ENCODE data around the gene NFAT5.
"Not testable (repeated sequence)": the region's sequence is repeated elsewhere in the genome, so short reads cannot be mapped to it uniquely, and the experiment has no call there.

The NFAT5 gene

GRCh38 chr16:69724981-69725479 is 159.3 kb downstream of the NFAT5 start:
- H3K27ac ChIP-seq (ENCODE audit: poor library complexity, severe bottlenecking), result peak overlapping the region; percentile 86
- H3K36me3 ChIP-seq (ENCODE audit: low read depth), result peaks cover 9% of the 10 kb centered on the region
- TF ChIP-seq CTCF (IDR thresholded peaks at IDR 0.05; ENCODE audit: poor library complexity, severe bottlenecking), result no peak
- no peaks in the 10 kb centered on the region for H3K9me3 ChIP-seq (ENCODE audit: severe bottlenecking)
- ATAC-seq (ENCODE audit: low read depth) (no peak), DNase-seq (ENCODE audit: low spot score) (no peak)
- peak overlapping the region; percentile 41 for H3K4me3 ChIP-seq (ENCODE audit: severe bottlenecking)
- H3K27me3 ChIP-seq (ENCODE audit: insufficient read depth, poor library complexity, severe bottlenecking), result no peaks in the 10 kb centered on the region
- peaks cover 23% of the 10 kb centered on the region for H3K4me1 ChIP-seq (ENCODE audit: insufficient read depth, poor library complexity, severe bottlenecking)

GRCh38 chr16:69725480-69726312 is 159.9 kb downstream of the NFAT5 start:
- Histone ChIP-seq H3K36me3 (ENCODE audit: low read depth) (peaks cover 7% of the 10 kb centered on the region; the same call in 1 of the 2 replicates), H3K27me3 (ENCODE audit: insufficient read depth, poor library complexity, severe bottlenecking) (no peaks in the 10 kb centered on the region), H3K9me3 (ENCODE audit: severe bottlenecking) (no peaks in the 10 kb centered on the region), H3K27ac (ENCODE audit: poor library complexity, severe bottlenecking) (peak overlapping the region; percentile 86), H3K4me1 (ENCODE audit: insufficient read depth, poor library complexity, severe bottlenecking) (peaks cover 23% of the 10 kb centered on the region), H3K4me3 (ENCODE audit: severe bottlenecking) (peak overlapping the region; percentile 41)
- DNase-seq (ENCODE audit: low spot score), result no peak
- no peak for TF ChIP-seq CTCF (IDR thresholded peaks at IDR 0.05; ENCODE audit: poor library complexity, severe bottlenecking)
- ATAC-seq (ENCODE audit: low read depth), result no peak

DNA sequence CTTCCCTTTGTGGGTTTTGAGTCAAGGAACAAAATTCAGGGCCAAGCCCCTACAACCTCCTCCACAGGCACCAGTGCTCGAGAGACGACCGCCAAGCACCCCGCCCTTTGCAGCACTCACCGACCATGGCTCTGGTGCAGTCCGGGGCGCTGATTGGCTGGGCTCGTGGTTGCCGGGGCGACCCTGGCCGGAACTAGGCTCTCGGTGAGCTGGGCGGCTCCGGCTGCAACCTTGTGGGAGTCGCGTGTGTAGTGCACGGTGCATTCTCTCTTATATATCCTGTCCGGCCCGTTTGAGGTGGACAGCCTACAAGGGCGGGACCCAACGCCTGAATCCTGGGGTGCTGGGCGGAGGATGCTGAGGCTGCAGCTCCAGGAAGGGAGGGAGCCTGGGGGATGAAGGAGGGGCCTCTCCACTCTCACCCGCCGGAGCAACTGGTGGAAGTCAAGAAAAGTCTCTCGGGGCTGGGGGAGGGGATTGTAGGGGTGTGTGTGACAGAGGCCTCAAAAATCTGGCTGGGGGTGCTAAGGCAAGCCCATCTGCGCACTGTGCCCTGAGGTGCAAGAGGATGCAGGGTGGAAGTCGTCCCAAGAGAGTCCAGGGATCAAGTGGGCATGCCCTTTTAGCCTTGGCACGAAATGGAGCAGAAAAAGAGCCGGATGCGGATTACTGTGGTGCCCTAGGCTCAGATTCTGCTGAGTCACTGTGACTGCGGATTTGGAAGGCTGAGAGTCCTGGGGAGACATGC is 160.7 kb downstream of the NFAT5 start, which contains the start of gene NQO1:
TSS of gene NQO1 (minus strand) at position 248 of the 748 bp plus-strand sequence. CDS start at position 127, 121 bp downstream.
- no peaks in the 10 kb centered on the region for H3K27me3 ChIP-seq (ENCODE audit: insufficient read depth, poor library complexity, severe bottlenecking)
- H3K9me3 ChIP-seq (ENCODE audit: severe bottlenecking), result no peaks in the 10 kb centered on the region
- no peak for TF ChIP-seq CTCF (IDR thresholded peaks at IDR 0.05; ENCODE audit: poor library complexity, severe bottlenecking)
- peak within 1 kb of the TSS; percentile 41 for H3K4me3 ChIP-seq (ENCODE audit: severe bottlenecking)
- H3K36me3 ChIP-seq (ENCODE audit: low read depth), result peaks cover 7% of the 10 kb centered on the region; the same call in 1 of the 2 replicates
- H3K4me1 ChIP-seq (ENCODE audit: insufficient read depth, poor library complexity, severe bottlenecking), result peaks cover 23% of the 10 kb centered on the region
- DNase-seq (ENCODE audit: low spot score), result peak; percentile 98
- peak; percentile 98 for ATAC-seq (ENCODE audit: low read depth)
- H3K27ac ChIP-seq (ENCODE audit: poor library complexity, severe bottlenecking), result peak within 1 kb of the TSS; percentile 86

DNA sequence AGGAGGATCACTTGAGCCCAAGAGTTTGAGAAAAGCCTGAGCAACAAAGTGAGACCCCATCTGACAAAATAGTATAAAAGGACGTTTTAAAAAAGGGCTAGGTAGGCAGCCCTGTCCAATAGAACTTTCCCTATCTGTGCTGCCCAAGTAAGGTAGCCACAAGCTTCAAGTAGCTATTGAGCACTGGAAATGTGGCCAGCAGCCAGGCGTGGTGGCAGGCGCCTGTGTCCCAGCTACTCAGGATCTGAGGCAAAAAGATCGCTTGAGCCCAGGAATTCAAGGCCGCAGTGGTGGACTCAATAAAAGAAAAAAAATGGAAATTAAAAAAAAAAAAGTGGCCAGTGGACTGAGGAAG is 162.1 kb downstream of the NFAT5 start:
- ATAC-seq (ENCODE audit: low read depth), result no peak
- no peak for TF ChIP-seq CTCF (IDR thresholded peaks at IDR 0.05; ENCODE audit: poor library complexity, severe bottlenecking)
- H3K9me3 ChIP-seq (ENCODE audit: severe bottlenecking), result no peaks in the 10 kb centered on the region
- H3K36me3 ChIP-seq (ENCODE audit: low read depth), result peaks cover 7% of the 10 kb centered on the region; the same call in 1 of the 2 replicates
- peak overlapping the region; percentile 86 for H3K27ac ChIP-seq (ENCODE audit: poor library complexity, severe bottlenecking)
- no peaks in the 10 kb centered on the region for H3K27me3 ChIP-seq (ENCODE audit: insufficient read depth, poor library complexity, severe bottlenecking)
- no peak overlapping the region for H3K4me3 ChIP-seq (ENCODE audit: severe bottlenecking)
- peaks cover 23% of the 10 kb centered on the region for H3K4me1 ChIP-seq (ENCODE audit: insufficient read depth, poor library complexity, severe bottlenecking)
- DNase-seq (ENCODE audit: low spot score), result no peak

DNA sequence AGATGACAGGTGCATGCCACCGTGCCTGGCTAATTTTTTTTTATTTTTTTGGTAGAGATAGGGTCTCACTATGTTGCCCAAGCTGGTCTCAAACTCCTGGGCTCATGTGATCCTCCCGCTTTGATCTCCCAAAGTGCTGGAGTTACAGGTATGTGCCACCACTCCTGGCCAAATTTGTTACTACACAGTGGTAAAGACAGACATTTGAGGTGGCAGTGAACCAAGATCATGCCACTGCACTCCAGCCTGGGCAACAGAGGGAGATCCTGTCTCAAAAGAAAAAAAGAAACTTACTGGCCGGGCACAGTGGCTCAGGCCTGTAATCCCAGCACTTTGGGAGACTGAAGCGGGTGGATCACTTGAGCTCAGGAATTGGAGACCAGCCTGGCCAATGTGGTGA is 163.3 kb downstream of the NFAT5 start:
- peaks cover 23% of the 10 kb centered on the region for H3K4me1 ChIP-seq (ENCODE audit: insufficient read depth, poor library complexity, severe bottlenecking)
- not testable (repeated sequence) for ATAC-seq (ENCODE audit: low read depth); H3K27me3 ChIP-seq (ENCODE audit: insufficient read depth, poor library complexity, severe bottlenecking); H3K4me3 ChIP-seq (ENCODE audit: severe bottlenecking); H3K27ac ChIP-seq (ENCODE audit: poor library complexity, severe bottlenecking); H3K9me3 ChIP-seq (ENCODE audit: severe bottlenecking); DNase-seq (ENCODE audit: low spot score); H3K36me3 ChIP-seq (ENCODE audit: low read depth)

DNA sequence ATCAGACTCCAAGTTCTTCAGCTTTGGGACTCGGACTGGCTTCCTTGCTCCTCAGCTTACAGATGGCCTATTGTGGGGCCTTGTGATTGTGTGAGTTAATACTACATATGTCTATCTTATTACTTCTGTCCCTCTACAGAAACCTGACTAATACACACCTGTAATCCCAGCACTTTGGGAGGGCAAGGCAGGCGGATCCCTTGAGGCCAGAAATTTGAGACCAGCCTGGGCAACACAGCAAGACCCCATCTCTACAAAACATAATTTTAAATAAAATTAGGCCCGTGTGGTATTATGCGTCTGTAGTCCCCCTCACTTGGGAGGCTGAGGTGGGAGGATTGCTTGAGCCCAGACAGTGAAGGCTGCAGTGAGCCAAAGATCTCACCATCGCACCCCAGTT is 165.5 kb downstream of the NFAT5 start:
- not testable (repeated sequence) for H3K36me3 ChIP-seq (ENCODE audit: low read depth); H3K9me3 ChIP-seq (ENCODE audit: severe bottlenecking); ATAC-seq (ENCODE audit: low read depth); H3K27me3 ChIP-seq (ENCODE audit: insufficient read depth, poor library complexity, severe bottlenecking); H3K4me3 ChIP-seq (ENCODE audit: severe bottlenecking); DNase-seq (ENCODE audit: low spot score); H3K27ac ChIP-seq (ENCODE audit: poor library complexity, severe bottlenecking)
- H3K4me1 ChIP-seq (ENCODE audit: insufficient read depth, poor library complexity, severe bottlenecking), result peaks cover 10% of the 10 kb centered on the region

Data from RWPE2 (cell line).